AG08396 (cell line): ENCODE results near the gene TMEM127.
"Not testable (repeated sequence)": the region's sequence is repeated elsewhere in the genome, so short reads cannot be mapped to it uniquely, and the experiment has no call there.

Source experiments
- DNase-seq: peaks from one replicate; pipeline ENCODE4 v3.0.0; 2012; ENCODE audit warnings: low spot score, mixed read lengths

TMEM127 gene

GRCh38 chr2:96264086-96264485, 1.7 kb downstream of the TMEM127 start:
- DNase-seq, result peak; percentile 21

DNA sequence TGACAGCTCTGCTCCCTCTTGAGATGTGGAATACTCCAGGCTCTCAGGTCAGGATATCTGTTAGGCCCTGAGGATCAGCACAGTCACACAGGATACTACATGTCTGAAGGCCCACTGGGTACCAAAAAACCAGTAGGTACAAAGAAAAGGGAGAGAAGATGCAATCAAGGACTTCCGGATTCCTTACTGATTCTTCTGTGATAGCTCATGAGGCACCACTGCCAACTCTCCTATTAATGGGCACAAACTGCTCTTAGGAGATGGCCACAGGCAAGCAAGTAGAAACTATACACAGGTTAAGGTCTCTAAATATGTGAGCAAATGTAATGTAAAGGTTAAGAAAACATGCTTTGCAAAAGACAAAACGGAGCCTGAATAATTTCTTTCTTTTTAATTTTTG, 3.5 kb downstream of the TMEM127 start:
- peak; percentile 21 for DNase-seq

DNA sequence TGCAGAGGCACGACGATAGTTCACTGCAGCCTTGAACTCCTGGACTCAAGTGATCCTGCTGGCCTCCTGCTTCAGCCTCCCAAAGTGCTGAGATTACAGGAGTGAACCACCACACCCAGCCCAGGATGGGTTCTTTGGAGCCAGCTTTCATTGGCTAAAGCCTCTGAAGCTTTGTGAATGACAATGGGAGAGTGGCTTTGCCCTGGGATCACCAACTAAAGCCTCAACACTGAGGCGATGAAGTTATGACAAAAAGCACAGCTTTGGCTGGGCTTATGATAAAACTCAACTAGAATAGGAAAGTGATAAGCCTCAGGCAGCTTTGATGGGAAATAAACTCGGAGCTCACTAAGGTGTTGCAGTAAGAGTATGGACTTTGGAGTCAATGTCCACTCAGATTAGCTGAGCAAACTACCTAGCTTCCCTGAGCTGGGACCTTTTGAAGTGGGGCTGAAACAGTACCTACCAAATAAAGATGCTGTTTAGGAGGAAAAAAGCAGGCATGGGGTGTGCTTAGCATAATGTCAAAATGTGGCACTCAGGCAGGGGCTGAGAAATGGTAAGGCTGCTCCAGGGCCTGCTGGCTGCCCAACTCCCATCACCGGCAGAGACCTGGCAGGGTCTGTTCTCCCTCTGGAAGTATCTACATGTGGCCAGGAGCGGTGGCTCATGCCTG, 4.3 kb downstream of the TMEM127 start:
- no peak for DNase-seq

- DNase-seq, result peak; percentile 87
Observed at GRCh38 chr2:96260387-96261260, 5.2 kb downstream of the TMEM127 start.

- DNase-seq, result no peak
Observed at GRCh38 chr2:96259497-96259921, 6.3 kb downstream of the TMEM127 start.

- no peak for DNase-seq
Observed at GRCh38 chr2:96258166-96259022, 7.4 kb downstream of the TMEM127 start.

GRCh38 chr2:96257744-96258143, 8.1 kb downstream of the TMEM127 start:
- DNase-seq, result not testable (repeated sequence)

GRCh38 chr2:96256611-96257113, 9.1 kb downstream of the TMEM127 start:
- no peak for DNase-seq

DNA sequence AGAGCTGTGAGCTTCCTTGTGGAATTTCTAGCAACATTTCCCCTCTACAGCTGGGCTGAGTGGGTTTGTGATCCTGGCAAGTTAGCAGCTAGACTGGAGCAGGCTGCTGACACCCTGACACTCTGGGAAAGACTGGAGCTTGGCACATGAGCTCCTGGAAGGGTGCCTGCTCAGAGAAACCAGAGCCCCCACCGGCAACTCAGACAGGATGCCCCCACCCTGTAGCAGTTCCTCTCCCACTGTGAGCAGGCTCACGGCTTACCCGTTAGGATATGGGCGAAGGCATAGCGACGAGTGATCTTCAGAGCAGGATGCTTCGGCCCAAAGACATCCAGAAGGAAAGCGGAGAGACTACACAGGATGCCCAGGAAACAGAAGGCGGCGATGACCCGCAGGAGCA, 11.2 kb downstream of the TMEM127 start:
- DNase-seq, result no peak

GRCh38 chr2:96253006-96253405, 12.8 kb downstream of the TMEM127 start:
- no peak for DNase-seq

DNA sequence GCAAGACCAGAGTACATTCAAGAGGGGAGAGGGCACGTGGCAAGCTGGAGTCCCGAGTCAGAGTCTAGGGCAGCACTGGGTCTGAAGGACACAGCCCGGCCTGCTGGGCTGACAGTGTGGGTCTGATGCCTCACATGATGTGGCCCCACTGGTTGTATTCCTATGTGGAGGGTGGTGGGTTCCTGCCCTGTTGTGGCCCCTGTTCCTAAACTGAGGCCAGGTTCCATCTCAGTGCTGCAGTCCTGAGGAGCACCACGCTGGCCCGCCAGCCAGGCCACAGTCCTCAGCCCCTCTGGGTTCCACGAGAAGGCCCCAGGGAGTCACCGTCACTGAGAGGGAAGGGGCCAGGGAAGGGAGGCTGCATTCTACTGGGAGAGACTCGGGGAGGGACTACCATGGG, 13.3 kb downstream of the TMEM127 start:
- DNase-seq, result no peak

GRCh38 chr2:96251721-96252292, 14.0 kb downstream of the TMEM127 start:
- DNase-seq, result peak; percentile 91

- no peak for DNase-seq
Observed at GRCh38 chr2:96250188-96250587, 15.6 kb downstream of the TMEM127 start.

GRCh38 chr2:96249654-96250053, 16.1 kb downstream of the TMEM127 start:
- peak; percentile 34 for DNase-seq

GRCh38 chr2:96248624-96249023, 17.2 kb downstream of the TMEM127 start:
- no peak for DNase-seq

DNA sequence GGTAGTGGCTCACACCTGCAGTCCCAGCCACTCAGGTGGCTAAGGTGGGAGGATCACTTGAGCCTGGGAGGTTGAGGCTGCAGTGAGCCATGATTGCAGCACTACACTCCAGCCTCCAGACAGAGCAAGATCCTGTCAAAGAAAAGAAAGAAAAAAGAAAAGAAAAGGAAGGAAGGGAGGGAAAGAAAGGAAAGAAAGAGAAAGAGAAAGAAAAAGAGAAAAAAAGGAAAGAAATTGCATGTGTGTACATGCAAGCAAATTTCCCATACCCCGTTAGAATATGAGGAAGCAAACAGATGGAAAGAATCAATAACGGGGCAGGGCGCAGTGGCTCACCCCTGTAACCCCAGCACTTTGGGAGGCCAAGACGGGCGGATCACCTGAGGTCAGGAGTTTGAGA, 17.9 kb downstream of the TMEM127 start:
- DNase-seq, result no peak

DNA sequence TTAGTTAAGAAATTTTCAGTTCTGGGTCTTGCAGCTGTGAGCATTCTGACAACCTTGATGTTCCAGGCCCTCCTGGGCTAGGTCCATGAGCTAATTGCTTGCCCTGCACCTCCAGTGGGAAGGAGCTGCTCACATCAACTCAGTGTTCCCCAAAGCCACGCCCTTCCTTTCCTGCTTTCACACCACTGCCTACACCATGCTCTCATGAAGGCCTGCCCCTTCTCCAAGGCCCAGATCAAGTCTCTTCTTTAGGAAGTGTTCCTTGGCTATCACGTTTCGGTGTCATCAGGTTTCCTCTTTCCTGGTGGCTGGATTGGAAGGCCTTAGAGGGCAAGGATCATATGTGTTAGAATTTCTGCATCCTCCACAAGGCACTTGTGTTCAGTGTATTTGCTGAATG, 18.8 kb downstream of the TMEM127 start:
- DNase-seq, result no peak

DNA sequence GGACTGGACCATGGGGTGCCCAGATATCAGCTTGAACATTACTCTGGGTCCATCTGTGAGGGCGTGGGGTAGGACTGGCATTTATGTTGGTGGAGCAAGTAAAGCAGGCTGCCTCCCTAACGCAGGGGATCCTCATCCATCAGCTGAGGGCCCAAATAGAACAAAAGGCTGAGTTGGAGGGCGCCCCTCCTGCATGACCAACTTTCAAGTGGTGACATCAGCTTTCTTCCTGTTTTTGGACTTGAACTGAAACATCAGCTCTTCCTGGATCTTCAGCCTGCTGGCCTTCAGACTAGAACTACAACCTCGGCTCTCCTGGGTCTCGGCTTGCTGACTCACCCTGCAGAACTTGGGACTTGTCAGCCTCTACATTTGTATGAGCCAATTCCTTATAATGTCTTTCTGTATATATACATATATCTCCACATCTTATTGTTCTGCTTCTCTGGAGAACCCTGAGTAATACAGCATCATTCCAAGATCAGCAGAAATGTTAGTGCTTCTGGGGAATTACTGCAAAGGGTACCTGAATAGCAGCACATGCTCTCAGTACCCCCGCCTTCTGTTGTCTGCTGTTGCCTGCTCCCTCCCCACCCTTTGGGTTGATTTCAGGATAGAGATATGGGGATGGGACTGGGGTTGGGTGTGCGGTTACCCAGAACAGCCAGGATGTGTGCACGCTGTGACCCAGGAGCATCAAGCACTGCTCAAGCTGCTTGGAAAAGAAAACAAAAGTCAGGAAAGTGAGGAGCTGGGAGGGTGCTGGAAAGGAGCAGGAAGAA, 20.0 kb downstream of the TMEM127 start:
- no peak for DNase-seq

DNA sequence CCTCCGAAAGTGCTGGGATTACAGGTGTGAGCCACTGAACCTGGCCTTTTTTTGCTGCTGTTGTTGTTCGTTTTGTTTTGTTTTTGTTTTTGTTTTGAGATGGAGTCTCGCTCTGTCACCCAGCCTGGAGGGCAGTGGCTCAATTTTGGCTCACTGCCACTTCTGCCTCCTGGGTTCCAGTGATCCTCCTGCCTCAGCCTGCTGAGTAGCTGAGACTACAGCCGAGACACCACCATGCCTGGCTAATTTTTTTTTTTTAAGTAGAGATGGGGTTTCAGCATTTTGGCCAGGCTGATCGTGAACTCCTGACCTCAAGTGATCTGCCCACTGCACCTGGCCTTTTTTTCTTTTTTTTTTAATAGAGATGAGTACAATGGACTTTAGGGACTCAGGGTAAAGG, 22.0 kb downstream of the TMEM127 start:
- no peak for DNase-seq

DNA sequence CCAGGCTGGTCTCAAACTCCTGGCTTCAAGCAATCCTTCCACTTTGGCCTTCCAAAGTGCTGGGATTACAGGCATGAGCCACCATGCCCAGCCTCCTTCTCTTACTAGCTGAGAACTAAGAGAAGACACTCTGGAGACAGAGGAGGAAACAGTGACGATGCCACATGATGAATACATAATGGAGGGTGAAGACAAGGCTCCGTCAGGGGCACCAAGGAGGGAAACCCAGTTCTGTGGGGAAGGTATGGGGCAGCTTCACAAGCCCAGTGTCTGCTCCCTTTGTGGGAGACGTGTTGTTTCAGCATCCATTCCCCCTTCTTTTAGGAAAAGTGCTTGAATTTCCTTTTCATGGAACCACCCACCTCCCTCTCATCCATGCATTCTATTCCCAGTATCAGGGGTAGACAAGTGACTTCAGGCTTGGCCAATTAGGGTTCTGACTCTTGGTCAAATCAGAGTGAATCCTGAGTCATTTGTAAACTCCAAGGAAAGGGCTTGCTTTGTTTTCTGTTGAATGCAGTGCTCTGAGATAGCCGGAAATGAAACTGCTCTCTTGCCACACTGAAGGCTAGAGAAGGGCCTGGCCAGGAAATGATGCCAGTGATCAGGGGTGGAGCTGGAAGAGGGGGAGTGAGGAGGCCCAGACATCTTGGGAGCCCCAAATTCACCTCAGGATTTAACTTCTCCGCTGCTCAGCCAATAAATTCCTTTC, 23.7 kb downstream of the TMEM127 start:
- DNase-seq, result peak; percentile 61
